ENCODE results near the gene MYH10. TPM values are rescaled to one million over a fixed set of nuclear protein-coding genes. Genes with fewer than 3 reads are reported as not detected.

The MYH10 gene
- total and polyA plus RNA-seq, 4 donors = 86.0 to 121 (median 106) TPM

GRCh38 chr17:8482546-8482945 lies 148.0 kb downstream of the MYH10 start:
- no peak overlapping the region for H3K27ac ChIP-seq (ENCODE audit: low read depth, low read length)
- H3K9me3 ChIP-seq (ENCODE audit: control insufficient read depth, insufficient read depth, low read length) = no peaks in the 10 kb centered on the region
- 100% methylated on average over 2 of the region's 5 CpGs for WGBS (ENCODE audit: insufficient coverage)
- H3K36me3 ChIP-seq (ENCODE audit: control insufficient read depth, insufficient read depth, low read length) = peaks cover 58% of the 10 kb centered on the region
- no peaks in the 10 kb centered on the region for H3K27me3 ChIP-seq (ENCODE audit: control insufficient read depth, insufficient read depth, low read length)
- peaks cover 37% of the 10 kb centered on the region for H3K4me1 ChIP-seq (ENCODE audit: control insufficient read depth, insufficient read depth, low read length)
- no peak for DNase-seq (ENCODE audit: low read depth in 4 of 6, low spot score in 6 of 6)
- no peak overlapping the region for H3K4me3 ChIP-seq (ENCODE audit: low read depth, low read length)

GRCh38 chr17:8481703-8482102 lies 148.8 kb downstream of the MYH10 start:
- Histone ChIP-seq H3K9me3 (ENCODE audit: control insufficient read depth, insufficient read depth, low read length) (no peaks in the 10 kb centered on the region), H3K4me3 (ENCODE audit: low read depth, low read length) (no peak overlapping the region), H3K36me3 (ENCODE audit: control insufficient read depth, insufficient read depth, low read length) (peaks cover 58% of the 10 kb centered on the region), H3K27ac (ENCODE audit: low read depth, low read length) (no peak overlapping the region), H3K27me3 (ENCODE audit: control insufficient read depth, insufficient read depth, low read length) (no peaks in the 10 kb centered on the region), H3K4me1 (ENCODE audit: control insufficient read depth, insufficient read depth, low read length) (peaks cover 37% of the 10 kb centered on the region)
- no peak for DNase-seq (ENCODE audit: low read depth in 4 of 6, low spot score in 6 of 6)
- WGBS (ENCODE audit: insufficient coverage) = 80% methylated on average over 5 of the region's 5 CpGs

- Histone ChIP-seq H3K27me3 (ENCODE audit: control insufficient read depth, insufficient read depth, low read length) (no peaks in the 10 kb centered on the region), H3K4me1 (ENCODE audit: control insufficient read depth, insufficient read depth, low read length) (peaks cover 37% of the 10 kb centered on the region), H3K27ac (ENCODE audit: low read depth, low read length) (no peak overlapping the region), H3K36me3 (ENCODE audit: control insufficient read depth, insufficient read depth, low read length) (peaks cover 64% of the 10 kb centered on the region), H3K9me3 (ENCODE audit: control insufficient read depth, insufficient read depth, low read length) (no peaks in the 10 kb centered on the region), H3K4me3 (ENCODE audit: low read depth, low read length) (no peak overlapping the region)
- DNase-seq (ENCODE audit: low read depth in 4 of 6, low spot score in 6 of 6) = no peak
- 94% methylated on average over 16 of the region's 22 CpGs for WGBS (ENCODE audit: insufficient coverage)
Measured at GRCh38 chr17:8481089-8481488, 149.4 kb downstream of the MYH10 start.

- Histone ChIP-seq H3K27me3 (ENCODE audit: control insufficient read depth, insufficient read depth, low read length) (no peaks in the 10 kb centered on the region), H3K9me3 (ENCODE audit: control insufficient read depth, insufficient read depth, low read length) (no peaks in the 10 kb centered on the region), H3K36me3 (ENCODE audit: control insufficient read depth, insufficient read depth, low read length) (peaks cover 72% of the 10 kb centered on the region), H3K4me1 (ENCODE audit: control insufficient read depth, insufficient read depth, low read length) (peaks cover 37% of the 10 kb centered on the region), H3K27ac (ENCODE audit: low read depth, low read length) (peak overlapping the region; percentile 65), H3K4me3 (ENCODE audit: low read depth, low read length) (no peak overlapping the region)
- WGBS (ENCODE audit: insufficient coverage) = 85% methylated on average over 22 of the region's 33 CpGs
- no peak for DNase-seq (ENCODE audit: low read depth in 4 of 6, low spot score in 6 of 6)
Measured at GRCh38 chr17:8480011-8480976, 150.2 kb downstream of the MYH10 start.

GRCh38 chr17:8479431-8479947 lies 151.0 kb downstream of the MYH10 start:
- peaks cover 37% of the 10 kb centered on the region for H3K4me1 ChIP-seq (ENCODE audit: control insufficient read depth, insufficient read depth, low read length)
- H3K9me3 ChIP-seq (ENCODE audit: control insufficient read depth, insufficient read depth, low read length) = no peaks in the 10 kb centered on the region
- peaks cover 80% of the 10 kb centered on the region for H3K36me3 ChIP-seq (ENCODE audit: control insufficient read depth, insufficient read depth, low read length)
- peak overlapping the region; percentile 65 for H3K27ac ChIP-seq (ENCODE audit: low read depth, low read length)
- no peak overlapping the region for H3K4me3 ChIP-seq (ENCODE audit: low read depth, low read length)
- 39% methylated on average over 8 of the region's 11 CpGs for WGBS (ENCODE audit: insufficient coverage)
- H3K27me3 ChIP-seq (ENCODE audit: control insufficient read depth, insufficient read depth, low read length) = no peaks in the 10 kb centered on the region
- DNase-seq (ENCODE audit: low read depth in 4 of 6, low spot score in 6 of 6) = peak in 3 of 6 donors; percentile 40 to 81 (median 43)

DNA sequence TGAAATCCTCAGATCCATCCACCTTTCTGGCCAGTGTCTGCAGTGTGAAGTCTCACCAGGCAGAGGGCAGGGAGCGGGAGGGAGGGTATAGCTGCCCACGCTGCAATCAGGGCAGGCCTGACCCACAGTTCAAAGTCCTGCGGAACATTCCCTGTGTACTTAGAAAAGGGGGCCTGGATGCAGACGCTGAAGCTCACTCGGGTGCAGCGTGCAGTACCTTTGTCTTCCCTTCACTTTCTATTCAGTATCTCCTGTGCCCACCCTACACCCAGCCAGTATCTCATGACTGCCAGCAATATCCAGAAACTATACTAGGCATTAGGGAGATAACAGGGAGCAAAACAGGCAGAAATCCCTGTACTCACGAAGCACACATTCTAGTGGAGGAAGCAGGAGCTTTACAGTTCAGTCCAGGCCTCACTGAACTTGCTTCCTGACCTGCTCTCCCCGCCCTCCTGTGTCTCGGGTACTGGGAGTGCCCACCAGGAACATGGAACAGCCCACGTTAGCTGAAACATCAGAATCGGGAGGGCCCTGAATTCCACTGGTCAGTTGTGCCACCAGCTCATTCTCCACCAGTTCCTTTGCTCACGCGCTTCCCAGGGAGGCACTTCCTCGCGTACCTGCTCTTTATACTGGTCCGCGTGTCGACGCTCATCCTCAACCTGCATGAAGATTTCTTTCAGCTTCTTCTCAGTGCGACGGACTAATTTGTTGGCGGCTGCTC lies 152.6 kb downstream of the MYH10 start:
- DNase-seq (ENCODE audit: low read depth in 4 of 6, low spot score in 6 of 6) = no peak
- Histone ChIP-seq H3K36me3 (ENCODE audit: control insufficient read depth, insufficient read depth, low read length) (peaks cover 91% of the 10 kb centered on the region), H3K4me1 (ENCODE audit: control insufficient read depth, insufficient read depth, low read length) (peaks cover 37% of the 10 kb centered on the region), H3K9me3 (ENCODE audit: control insufficient read depth, insufficient read depth, low read length) (no peaks in the 10 kb centered on the region), H3K27me3 (ENCODE audit: control insufficient read depth, insufficient read depth, low read length) (no peaks in the 10 kb centered on the region), H3K4me3 (ENCODE audit: low read depth, low read length) (no peak overlapping the region), H3K27ac (ENCODE audit: low read depth, low read length) (no peak overlapping the region)
- WGBS (ENCODE audit: insufficient coverage) = 94% methylated on average over 15 of the region's 22 CpGs

DNA sequence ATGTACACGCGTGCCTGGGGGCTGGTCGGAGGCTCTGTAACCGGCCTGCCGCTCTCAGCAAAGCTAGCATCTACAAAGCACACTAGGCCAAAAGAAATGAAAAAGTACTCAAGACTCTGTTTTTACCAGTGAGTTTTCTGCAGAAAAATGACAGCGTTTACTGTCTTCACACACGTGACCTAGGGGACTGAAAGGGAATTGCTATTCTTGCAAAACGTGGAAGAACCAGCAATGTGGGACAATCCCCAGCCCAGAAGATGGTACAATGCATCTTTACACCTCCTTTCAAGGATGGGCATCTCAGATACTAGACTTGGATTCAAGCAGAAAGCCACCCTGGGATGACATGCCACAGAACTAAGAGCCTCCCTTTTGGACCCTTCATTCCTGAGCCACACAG lies 153.4 kb downstream of the MYH10 start:
- Histone ChIP-seq H3K27me3 (ENCODE audit: control insufficient read depth, insufficient read depth, low read length) (no peaks in the 10 kb centered on the region), H3K9me3 (ENCODE audit: control insufficient read depth, insufficient read depth, low read length) (no peaks in the 10 kb centered on the region), H3K36me3 (ENCODE audit: control insufficient read depth, insufficient read depth, low read length) (peaks cover 93% of the 10 kb centered on the region), H3K27ac (ENCODE audit: low read depth, low read length) (no peak overlapping the region), H3K4me3 (ENCODE audit: low read depth, low read length) (no peak overlapping the region), H3K4me1 (ENCODE audit: control insufficient read depth, insufficient read depth, low read length) (peaks cover 32% of the 10 kb centered on the region)
- no peak for DNase-seq (ENCODE audit: low read depth in 4 of 6, low spot score in 6 of 6)
- 94% methylated on average over 8 of the region's 8 CpGs for whole genome bisulfite sequencing (ENCODE audit: insufficient coverage)

DNA sequence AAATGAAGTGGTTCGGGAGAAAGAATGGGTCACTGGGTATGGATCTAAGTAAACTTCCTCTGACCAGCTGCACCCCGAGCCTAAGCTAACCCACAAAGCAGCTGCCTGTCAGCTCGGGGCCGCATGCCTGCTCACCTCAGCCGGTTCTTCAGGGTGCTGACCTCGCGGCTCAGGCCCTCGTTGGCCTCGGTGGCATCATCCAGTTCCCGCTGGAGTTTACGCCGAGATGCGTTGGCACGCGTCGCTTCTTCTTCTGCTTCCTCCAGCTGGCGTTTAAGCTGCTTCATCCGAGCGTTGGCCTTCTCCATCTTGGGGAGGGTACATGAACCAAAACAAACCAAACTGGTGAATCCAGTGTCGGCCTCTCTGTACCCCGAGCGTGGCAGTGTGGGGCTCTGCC lies 153.8 kb downstream of the MYH10 start:
- 95% methylated on average over 21 of the region's 22 CpGs for WGBS (ENCODE audit: insufficient coverage)
- H3K4me3 ChIP-seq (ENCODE audit: low read depth, low read length) = no peak overlapping the region
- peaks cover 93% of the 10 kb centered on the region for H3K36me3 ChIP-seq (ENCODE audit: control insufficient read depth, insufficient read depth, low read length)
- no peak for DNase-seq (ENCODE audit: low read depth in 4 of 6, low spot score in 6 of 6)
- H3K27me3 ChIP-seq (ENCODE audit: control insufficient read depth, insufficient read depth, low read length) = no peaks in the 10 kb centered on the region
- no peaks in the 10 kb centered on the region for H3K9me3 ChIP-seq (ENCODE audit: control insufficient read depth, insufficient read depth, low read length)
- peaks cover 27% of the 10 kb centered on the region for H3K4me1 ChIP-seq (ENCODE audit: control insufficient read depth, insufficient read depth, low read length)
- no peak overlapping the region for H3K27ac ChIP-seq (ENCODE audit: low read depth, low read length)

DNA sequence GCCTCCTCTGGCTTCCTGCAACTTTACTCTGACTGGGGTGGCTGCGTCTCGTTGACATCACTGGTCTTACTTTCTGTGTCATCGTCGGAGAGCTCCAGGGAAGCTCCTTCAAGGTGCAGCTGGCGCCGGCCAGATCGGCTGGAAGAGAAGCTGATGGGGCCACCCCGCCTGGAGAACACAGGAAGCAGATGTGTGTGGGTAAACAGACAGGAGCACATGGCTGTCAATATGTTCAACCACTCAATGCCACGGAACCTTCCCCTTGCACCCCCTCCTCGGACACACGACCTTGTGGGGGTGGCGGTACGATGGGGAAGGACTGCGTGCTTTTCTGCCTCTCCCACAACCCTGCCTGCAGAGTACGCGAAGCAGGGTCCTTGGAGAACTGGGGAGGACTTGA lies 154.7 kb downstream of the MYH10 start:
- Histone ChIP-seq H3K27me3 (ENCODE audit: control insufficient read depth, insufficient read depth, low read length) (no peaks in the 10 kb centered on the region), H3K9me3 (ENCODE audit: control insufficient read depth, insufficient read depth, low read length) (no peaks in the 10 kb centered on the region), H3K36me3 (ENCODE audit: control insufficient read depth, insufficient read depth, low read length) (peaks cover 90% of the 10 kb centered on the region), H3K27ac (ENCODE audit: low read depth, low read length) (no peak overlapping the region), H3K4me3 (ENCODE audit: low read depth, low read length) (no peak overlapping the region), H3K4me1 (ENCODE audit: control insufficient read depth, insufficient read depth, low read length) (peaks cover 27% of the 10 kb centered on the region)
- WGBS (ENCODE audit: insufficient coverage) = 90% methylated on average over 11 of the region's 16 CpGs
- DNase-seq (ENCODE audit: low read depth in 4 of 6, low spot score in 6 of 6) = no peak
